HAP-1 (cell line): ENCODE data around the gene MBTPS1.

Source experiments
- DNase-seq, 2 experiments: peaks; one replicate each; pipeline ENCODE4 v3.0.0-alpha.2; 2016 to 2020; ENCODE audit warnings: low spot score in 2 of 2
- H3K27me3 ChIP-seq: fragments of 250-450 bp; sonication (Bioruptor Pico); 2 replicates; pipeline ENCODE4 v1.5.1; 2020; ENCODE audit warnings: low read depth, mild to moderate bottlenecking, moderate library complexity
- H3K36me3 ChIP-seq: fragments of 250-450 bp; sonication (Bioruptor Pico); replicated peaks from 2 replicates; pipeline ENCODE4 v1.5.1; 2020; ENCODE audit warnings: mild to moderate bottlenecking
- H3K4me1 ChIP-seq: fragments of 250-450 bp; sonication (Bioruptor Pico); 2 replicates; pipeline ENCODE4 v1.5.1; 2020; ENCODE audit warnings: mild to moderate bottlenecking
- H3K4me3 ChIP-seq: fragments of 250-450 bp; sonication (Bioruptor Pico); 2 replicates; pipeline ENCODE4 v1.5.1; 2020; ENCODE audit warnings: mild to moderate bottlenecking, moderate library complexity
- H3K9me3 ChIP-seq: fragments of 250-450 bp; sonication (Bioruptor Pico); 2 replicates; pipeline ENCODE4 v1.5.1; 2020; ENCODE audit warnings: mild to moderate bottlenecking, moderate library complexity
- in situ Hi-C: fragments of 300-500 bp; cut with MboI; formaldehyde crosslinking; loops from 3 replicates; pipeline ENCODE4 v1.14.3; 2020; ENCODE audit warnings: low sequenced_read_pairs, inconsistent platforms, mixed read lengths

MBTPS1 gene

DNA sequence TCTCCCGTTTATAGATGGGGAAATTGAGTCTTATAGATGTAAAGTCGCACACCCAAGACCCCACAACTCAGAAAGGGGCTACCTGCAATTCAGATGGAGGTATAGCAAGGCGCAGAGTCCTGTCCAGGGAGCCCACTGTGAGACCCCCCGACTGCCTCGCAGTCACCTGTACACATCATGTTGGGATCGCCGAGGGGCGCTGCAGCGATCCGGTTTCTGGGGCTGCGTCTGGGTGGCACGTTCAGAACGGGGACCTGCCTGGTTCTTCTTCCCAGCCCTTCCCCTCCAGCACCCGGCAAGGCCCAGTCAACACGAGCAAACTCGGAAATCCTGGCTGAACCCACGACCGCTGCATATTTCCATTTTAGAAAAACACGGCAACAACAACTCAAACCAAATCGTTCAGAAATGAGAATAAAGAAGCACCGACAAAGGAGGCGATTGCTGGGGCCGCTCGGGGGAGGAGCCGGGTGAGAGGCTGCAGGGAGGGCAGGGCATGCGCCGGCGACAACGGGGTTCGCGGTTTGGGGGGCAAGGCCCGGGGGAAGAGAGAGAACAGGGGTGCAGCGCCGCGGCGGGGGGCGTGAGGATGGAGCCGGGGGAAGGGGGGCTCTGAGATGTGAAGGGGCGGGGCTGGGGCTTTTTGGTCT lies 27.6 kb upstream of the MBTPS1 start:
- Histone ChIP-seq H3K4me3 (peak overlapping the region; percentile 63), H3K4me1 (peaks cover 8% of the 10 kb centered on the region), H3K9me3 (no peaks in the 10 kb centered on the region), H3K36me3 (no peaks in the 10 kb centered on the region; the same call in 1 of the 2 replicates), H3K27me3 (0 out of 2 replicates have a peak, but pooled peaks cover 2% of the 10 kb centered on the region)
- peak; percentile 41 to 62 for DNase-seq
- in situ Hi-C loops: no loop called here

DNA sequence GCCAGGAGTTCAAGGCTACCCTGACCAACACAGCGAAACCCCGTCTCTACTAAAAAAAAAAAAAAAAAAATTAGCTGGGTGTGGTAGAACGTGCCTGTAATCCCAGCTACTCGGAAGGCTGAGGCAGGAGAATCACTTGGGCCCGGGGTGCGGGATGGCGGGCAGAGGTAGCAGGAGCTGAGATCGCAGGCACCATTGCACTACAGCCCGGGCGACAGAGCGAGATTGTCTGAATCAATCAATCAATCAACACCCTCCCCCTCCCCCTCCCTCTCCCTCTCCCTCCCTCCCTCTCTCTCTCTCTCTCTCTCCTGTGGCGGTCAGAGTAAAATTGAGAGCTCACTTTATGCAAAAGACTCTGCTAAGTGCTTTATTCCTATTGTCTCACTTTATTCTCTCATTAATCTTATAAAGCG lies 27.1 kb upstream of the MBTPS1 start:
- in situ Hi-C loops: no loop called here
- Histone ChIP-seq H3K36me3 (no peaks in the 10 kb centered on the region; the same call in 1 of the 2 replicates), H3K4me3 (peak overlapping the region; percentile 63), H3K4me1 (peaks cover 13% of the 10 kb centered on the region), H3K27me3 (0 out of 2 replicates have a peak, but pooled peaks cover 2% of the 10 kb centered on the region), H3K9me3 (no peaks in the 10 kb centered on the region)
- peak; percentile 37 to 74 for DNase-seq

DNA sequence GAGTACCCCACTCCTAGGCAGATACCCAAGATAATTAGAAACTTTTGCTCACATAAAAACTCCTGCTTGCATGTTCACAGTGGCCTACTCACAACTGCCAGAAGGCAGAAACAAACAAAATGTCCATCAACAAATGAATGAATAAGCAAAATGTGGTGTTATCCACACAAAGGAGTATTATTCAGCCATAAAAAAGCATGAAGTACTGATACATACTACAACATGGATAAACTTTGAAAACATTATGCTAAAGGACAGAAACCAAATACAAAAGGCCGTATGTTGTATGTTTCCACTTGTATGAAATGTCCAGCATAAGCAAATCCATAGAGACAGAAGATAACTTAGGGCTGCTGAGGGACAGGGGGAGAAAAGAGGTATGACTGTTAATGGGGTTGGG lies 26.3 kb upstream of the MBTPS1 start:
- in situ Hi-C loops: no loop called here
- DNase-seq: no peak
- H3K4me3 ChIP-seq: no peak overlapping the region
- no peaks in the 10 kb centered on the region for H3K9me3 ChIP-seq
- no peaks in the 10 kb centered on the region; the same call in 1 of the 2 replicates for H3K36me3 ChIP-seq
- 0 out of 2 replicates have a peak, but pooled peaks cover 2% of the 10 kb centered on the region for H3K27me3 ChIP-seq
- H3K4me1 ChIP-seq: peaks cover 19% of the 10 kb centered on the region

DNA sequence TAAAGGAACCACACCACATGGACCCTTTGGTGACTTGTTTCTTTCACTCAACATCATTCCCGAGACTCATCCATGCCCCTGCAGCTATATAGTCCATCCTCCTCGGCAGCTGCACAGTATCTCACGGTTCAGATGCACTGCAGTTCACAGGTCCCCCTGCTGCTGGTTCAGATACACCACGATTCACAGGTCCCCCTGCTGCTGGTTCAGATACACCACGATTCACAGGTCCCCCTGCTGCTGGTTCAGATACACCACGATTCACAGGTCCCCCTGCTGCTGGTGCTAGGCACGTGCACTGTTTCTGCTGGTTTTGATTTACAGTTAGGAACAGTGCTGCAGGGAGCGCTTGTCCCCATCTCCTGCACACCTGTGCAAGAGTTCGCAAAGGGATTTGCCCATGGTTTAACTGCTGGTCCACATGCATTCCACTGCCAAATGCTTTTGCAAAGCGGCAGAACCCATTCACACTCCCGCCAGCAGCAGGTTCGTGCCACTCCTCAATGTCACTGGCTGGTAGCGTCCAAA lies 24.5 kb upstream of the MBTPS1 start:
- no peaks in the 10 kb centered on the region; the same call in 1 of the 2 replicates for H3K36me3 ChIP-seq
- peak in 1 of 2 experiments; percentile 43 for DNase-seq
- H3K4me1 ChIP-seq: peaks cover 19% of the 10 kb centered on the region
- H3K9me3 ChIP-seq: no peaks in the 10 kb centered on the region
- no peak overlapping the region for H3K4me3 ChIP-seq
- H3K27me3 ChIP-seq: no peaks in the 10 kb centered on the region
- in situ Hi-C loops: no loop called here

DNA sequence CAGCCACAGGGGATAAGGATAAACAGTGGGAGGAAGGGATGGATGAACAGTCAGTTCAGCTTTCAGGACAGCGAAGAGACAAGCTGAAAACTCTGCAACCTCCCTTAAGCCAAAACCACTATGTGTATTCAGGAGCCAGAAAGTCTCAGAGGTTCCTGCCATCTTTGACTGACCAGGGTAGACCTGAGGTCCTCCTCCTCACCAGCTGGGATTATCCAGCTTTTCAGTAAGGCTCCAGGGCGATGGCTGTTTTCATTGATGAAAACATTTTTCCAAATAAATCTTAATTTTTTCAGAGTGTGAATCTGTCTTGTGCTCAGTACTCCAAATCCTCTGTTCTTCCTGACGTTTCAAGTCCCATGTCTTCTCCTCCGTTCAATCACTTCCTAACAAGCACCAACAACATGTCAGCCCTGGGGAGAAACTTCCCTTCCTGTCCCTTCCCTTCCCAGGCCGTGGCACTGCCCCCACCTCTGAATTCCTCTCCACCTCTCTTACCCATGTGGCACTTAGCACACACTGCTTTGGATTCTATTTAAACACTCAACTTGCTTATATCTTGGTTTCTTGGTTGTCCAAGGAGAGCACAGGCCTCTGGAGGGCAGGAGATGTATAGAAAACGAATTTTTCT lies 23.0 kb upstream of the MBTPS1 start:
- H3K9me3 ChIP-seq: no peaks in the 10 kb centered on the region
- no peak overlapping the region for H3K4me3 ChIP-seq
- no peaks in the 10 kb centered on the region for H3K27me3 ChIP-seq
- H3K36me3 ChIP-seq: no peaks in the 10 kb centered on the region; the same call in 1 of the 2 replicates
- in situ Hi-C loops: no loop called here
- DNase-seq: no peak
- peaks cover 19% of the 10 kb centered on the region for H3K4me1 ChIP-seq

DNA sequence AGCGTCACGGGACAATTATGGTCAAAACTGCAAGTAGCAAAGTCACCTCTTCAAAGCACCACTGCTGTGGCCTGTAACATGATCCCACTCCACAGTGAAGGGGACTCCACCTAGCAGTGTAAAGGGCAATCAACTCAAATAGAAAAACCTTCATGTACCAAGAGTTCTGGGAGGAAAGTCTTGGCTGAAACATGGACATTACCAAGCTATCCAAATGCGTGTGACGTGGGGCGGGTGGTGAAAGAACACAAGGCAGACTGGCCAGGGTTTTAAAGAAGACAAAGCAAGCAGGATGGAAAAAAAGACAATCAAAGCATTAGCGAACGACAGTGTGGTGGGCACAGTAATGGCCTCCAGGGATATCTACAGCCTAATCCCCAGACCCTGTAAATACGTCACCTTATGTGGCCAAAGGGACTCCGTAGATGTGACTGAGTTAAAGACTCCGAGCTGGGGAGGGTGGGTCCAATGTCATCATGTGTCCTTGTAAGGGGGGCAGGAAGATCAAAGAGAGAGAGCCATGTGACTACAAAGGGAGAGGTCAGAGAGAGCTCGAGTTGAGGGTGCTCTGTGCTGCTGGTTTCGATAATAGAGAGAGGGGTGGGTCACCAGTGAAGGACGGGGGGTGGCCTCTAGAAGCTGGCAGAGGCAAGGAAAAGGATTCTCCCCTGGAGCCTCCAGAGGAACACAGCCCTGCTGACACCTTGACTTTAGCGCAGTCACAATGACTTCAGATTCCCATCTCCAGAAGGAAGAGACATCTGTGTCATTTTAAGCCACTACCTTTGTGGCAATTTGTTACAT lies 22.3 kb upstream of the MBTPS1 start:
- Histone ChIP-seq H3K4me1 (peaks cover 19% of the 10 kb centered on the region), H3K4me3 (no peak overlapping the region), H3K36me3 (no peaks in the 10 kb centered on the region; the same call in 1 of the 2 replicates), H3K27me3 (no peaks in the 10 kb centered on the region), H3K9me3 (no peaks in the 10 kb centered on the region)
- in situ Hi-C loops: no loop called here
- peak; percentile 58 to 79 for DNase-seq

DNA sequence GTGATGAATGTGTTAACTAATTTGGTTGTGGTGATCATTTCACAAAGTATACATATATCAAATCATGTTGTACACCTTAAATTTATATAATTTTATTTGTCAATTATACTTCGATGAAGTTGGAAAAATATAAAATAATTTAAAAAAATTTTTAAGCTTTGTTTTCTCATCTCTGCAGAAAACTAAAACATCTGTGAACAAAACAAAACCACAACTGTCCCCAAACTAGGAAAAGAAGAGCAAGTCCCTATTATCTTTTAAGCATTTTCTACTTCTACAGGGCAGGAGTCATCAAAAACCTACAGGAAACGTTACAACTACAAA lies 21.7 kb upstream of the MBTPS1 start:
- Histone ChIP-seq H3K4me3 (no peak overlapping the region), H3K4me1 (peaks cover 19% of the 10 kb centered on the region), H3K36me3 (no peaks in the 10 kb centered on the region; the same call in 1 of the 2 replicates), H3K27me3 (no peaks in the 10 kb centered on the region), H3K9me3 (no peaks in the 10 kb centered on the region)
- in situ Hi-C loops: no loop called here
- DNase-seq: no peak

DNA sequence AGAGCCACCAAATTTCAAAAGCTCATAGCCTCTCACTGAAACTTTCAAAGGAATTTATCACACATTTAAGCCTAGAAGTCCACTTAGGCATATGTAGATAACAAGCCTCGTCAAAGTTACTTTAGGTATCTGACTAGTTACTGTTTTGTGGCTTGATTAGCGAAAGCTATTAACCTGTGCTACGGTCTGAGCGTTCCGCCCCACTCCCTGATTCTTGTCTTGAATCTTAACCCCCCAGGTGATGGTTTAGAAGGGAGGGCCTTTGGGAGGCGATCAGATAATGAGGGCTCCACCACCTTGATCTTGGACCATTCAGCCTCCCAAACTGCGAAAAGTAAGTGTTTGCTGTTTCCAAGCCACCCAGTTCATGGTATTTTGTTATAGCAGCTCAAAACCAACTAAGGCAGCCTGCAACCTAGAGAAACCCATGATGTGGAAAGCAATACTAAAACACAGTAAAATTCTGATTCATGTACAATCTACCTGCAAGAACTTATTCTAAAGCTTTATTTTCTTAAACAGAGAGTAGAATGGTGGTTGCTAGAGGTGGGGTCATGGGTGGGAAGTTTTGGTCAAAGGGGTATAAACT lies 21.1 kb upstream of the MBTPS1 start:
- Histone ChIP-seq H3K4me3 (no peak overlapping the region), H3K36me3 (no peaks in the 10 kb centered on the region), H3K27me3 (no peaks in the 10 kb centered on the region), H3K4me1 (peaks cover 19% of the 10 kb centered on the region), H3K9me3 (no peaks in the 10 kb centered on the region)
- in situ Hi-C loops: no loop called here
- DNase-seq: no peak

DNA sequence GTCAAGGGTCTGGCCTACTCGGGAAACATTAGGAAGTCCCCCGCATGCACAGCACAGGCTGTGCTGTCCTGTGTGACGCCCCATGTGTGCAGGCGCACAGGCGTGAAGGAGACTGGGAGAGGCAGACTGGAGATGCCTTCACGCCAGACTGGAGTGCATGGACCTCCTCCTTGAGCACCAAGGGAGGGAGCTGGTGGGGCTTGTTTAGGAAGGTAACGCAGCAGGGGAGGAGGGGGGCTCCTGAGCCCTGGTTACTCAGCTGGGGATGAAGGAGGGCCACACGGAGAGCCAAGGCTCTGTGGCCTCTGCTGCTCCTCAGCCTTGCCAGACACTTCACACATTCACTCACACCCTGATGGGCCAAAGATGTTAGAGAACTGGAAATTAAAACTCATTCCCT lies 20.5 kb upstream of the MBTPS1 start:
- peaks cover 24% of the 10 kb centered on the region for H3K4me1 ChIP-seq
- H3K27me3 ChIP-seq: no peaks in the 10 kb centered on the region
- DNase-seq: no peak
- H3K36me3 ChIP-seq: peaks cover 2% of the 10 kb centered on the region
- no peak overlapping the region for H3K4me3 ChIP-seq
- in situ Hi-C loops: no loop called here
- no peaks in the 10 kb centered on the region for H3K9me3 ChIP-seq

DNA sequence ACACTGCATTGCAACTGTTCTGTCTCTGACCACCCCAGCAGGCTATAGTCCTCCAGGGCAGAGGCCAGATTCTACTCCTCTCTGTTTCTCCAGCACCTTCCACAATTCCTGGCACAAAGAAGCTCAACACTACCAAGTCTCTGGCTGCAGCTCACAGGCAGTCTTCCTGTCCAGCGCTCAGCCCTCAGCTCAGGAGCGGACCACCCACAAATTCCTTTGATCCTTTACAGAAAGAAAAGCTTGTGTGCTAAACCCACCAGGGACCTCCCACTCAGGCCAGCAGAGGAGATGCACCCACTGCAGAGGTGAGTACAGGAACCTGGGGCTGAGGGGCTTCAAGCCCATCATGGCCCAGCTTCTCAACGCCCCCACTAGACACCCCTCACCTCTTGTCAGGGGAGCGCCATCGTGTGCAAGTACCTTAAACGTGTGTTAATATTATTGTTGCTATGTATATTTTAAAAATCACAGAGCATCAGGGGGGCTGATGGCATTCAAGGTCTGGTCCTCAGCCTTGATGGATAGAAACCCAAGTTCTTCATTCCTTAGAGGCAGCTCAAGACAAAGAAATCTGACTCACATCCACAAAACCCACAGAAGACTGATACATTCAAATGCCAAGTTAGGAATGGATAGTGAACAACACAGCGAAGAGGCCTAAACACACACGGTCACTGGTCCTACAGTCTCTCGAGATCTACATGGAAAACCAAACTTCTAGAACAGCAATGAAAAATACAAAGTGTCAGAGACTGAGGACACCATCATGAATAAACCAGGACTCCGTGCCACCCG lies 19.8 kb upstream of the MBTPS1 start:
- Histone ChIP-seq H3K9me3 (no peaks in the 10 kb centered on the region), H3K4me1 (peaks cover 25% of the 10 kb centered on the region), H3K4me3 (no peak overlapping the region), H3K36me3 (peaks cover 2% of the 10 kb centered on the region), H3K27me3 (no peaks in the 10 kb centered on the region)
- in situ Hi-C loops: no loop called here
- DNase-seq: no peak

DNA sequence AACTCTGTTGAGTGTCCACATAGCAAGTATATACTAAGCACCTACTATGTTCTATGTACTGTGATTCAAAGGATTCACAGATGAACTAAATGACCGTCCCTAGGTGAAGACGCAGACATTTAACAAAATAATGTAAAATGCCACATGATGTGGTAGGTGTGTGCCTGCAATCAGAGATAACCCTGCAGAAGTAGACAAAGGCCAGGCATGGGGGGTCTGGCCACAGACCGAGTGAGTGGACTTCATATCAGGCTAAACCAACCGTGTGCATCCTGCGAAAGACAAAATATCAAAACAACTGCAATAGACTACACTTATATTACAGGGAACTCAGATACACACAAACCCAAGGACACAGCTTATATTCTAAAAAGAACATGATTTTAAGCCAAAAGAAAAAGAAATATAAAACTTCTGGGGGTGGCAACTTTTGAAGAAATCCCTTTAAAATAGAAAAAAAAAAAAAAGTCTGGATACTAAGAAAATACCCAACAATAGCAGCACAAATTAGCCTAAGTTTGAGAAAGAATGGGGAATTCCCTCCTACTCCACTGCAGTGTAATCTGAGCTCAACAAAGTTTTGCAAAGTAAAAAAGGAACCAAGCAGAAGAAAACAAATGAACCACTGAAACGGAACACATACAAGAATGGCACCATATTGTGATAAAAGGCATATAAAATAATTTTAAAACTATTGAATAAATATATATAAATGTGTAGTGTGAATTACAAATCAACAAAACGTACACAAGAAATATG lies 16.0 kb upstream of the MBTPS1 start:
- no peak overlapping the region for H3K4me3 ChIP-seq
- no peak for DNase-seq
- in situ Hi-C loops: no loop called here
- H3K36me3 ChIP-seq: peaks cover 15% of the 10 kb centered on the region
- H3K27me3 ChIP-seq: no peaks in the 10 kb centered on the region
- peaks cover 10% of the 10 kb centered on the region for H3K4me1 ChIP-seq
- H3K9me3 ChIP-seq: no peaks in the 10 kb centered on the region

DNA sequence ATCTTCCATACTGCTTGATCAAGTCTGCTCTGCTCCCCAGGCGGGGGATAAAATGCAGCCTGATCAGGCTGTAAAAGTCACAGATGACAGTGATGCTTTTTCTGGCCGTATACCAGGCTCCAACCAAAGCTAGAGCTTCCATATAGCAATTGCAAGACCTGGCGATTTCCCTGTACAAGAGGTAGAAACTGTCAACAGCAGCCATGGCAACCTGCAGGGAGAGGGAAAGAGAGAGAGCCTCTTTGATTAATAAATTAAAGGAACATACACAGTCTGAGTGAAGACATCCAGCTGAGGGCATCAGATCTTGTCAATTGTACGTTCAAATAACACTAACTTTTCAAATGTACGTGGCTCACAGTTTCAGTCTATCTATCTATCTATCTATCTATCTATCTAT lies 14.4 kb upstream of the MBTPS1 start:
- H3K4me3 ChIP-seq: no peak overlapping the region
- H3K36me3 ChIP-seq: peaks cover 15% of the 10 kb centered on the region
- no peak for DNase-seq
- peaks cover 10% of the 10 kb centered on the region for H3K4me1 ChIP-seq
- H3K27me3 ChIP-seq: no peaks in the 10 kb centered on the region
- no peaks in the 10 kb centered on the region for H3K9me3 ChIP-seq
- in situ Hi-C loops: no loop called here
